Neutrophil (primary cell): ENCODE measurements around the gene MLXIPL.
"Not testable (repeated sequence)": the region's sequence is repeated elsewhere in the genome, so short reads cannot be mapped to it uniquely, and the experiment has no call there.

Source experiments
- H3K27ac ChIP-seq: fragments of 200-600 bp; sonication (generic); 2 replicates; pipeline ENCODE4 v1.5.1; 2016; ENCODE audit warnings: mild to moderate bottlenecking, moderate library complexity
- H3K27me3 ChIP-seq: fragments of 200-600 bp; sonication (generic); 2 replicates; pipeline ENCODE4 v1.6.0; 2016; ENCODE audit warnings: mild to moderate bottlenecking
- H3K36me3 ChIP-seq: fragments of 200-600 bp; sonication (generic); 2 replicates; pipeline ENCODE4 v1.5.1; 2017
- H3K4me1 ChIP-seq, 2 experiments: fragments of 200-600 bp in 1 of 2; sonication (generic) in 1 of 2; 1 replicate in 1 of 2; 2 replicates in 1 of 2; pipeline versions ENCODE4 v1.5.1 to v1.6.1; 2013 to 2016; ENCODE audit warnings: low read depth in 1 of 2, low read length in 1 of 2, mild to moderate bottlenecking in 1 of 2, moderate library complexity in 1 of 2; ENCODE audit not compliant: control insufficient read depth in 1 of 2, insufficient read depth in 1 of 2
- H3K4me3 ChIP-seq, 2 experiments: fragments of 200-600 bp in 1 of 2; sonication (generic) in 1 of 2; 1 replicate in 1 of 2; 2 replicates in 1 of 2; pipeline ENCODE4 v1.5.1; 2013 to 2016; ENCODE audit warnings: low read depth in 1 of 2, low read length in 1 of 2, mild to moderate bottlenecking in 1 of 2, moderate library complexity in 1 of 2
- H3K9me3 ChIP-seq: fragments of 200-600 bp; sonication (generic); 2 replicates; pipeline ENCODE4 v1.5.1; 2016
- CTCF ChIP-seq: fragments of 200-600 bp; sonication (generic); IDR thresholded peaks from 2 replicates; pipeline ENCODE4 v1.5.1; 2016; ENCODE audit warnings: antibody characterized with exemption

MLXIPL gene

GRCh38 chr7:73621168-73622063 lies 2.9 kb downstream of the MLXIPL start:
- TF ChIP-seq CTCF = no peak
- H3K4me1 ChIP-seq = peaks cover 3 to 18% of the 10 kb centered on the region in 2 experiments

GRCh38 chr7:73619394-73619793 lies 4.9 kb downstream of the MLXIPL start:
- H3K4me3 ChIP-seq, H3K36me3 ChIP-seq, H3K9me3 ChIP-seq, H3K27ac ChIP-seq: not testable (repeated sequence)
- Histone ChIP-seq H3K4me1 (peaks cover 3 to 16% of the 10 kb centered on the region in 2 experiments), H3K27me3 (peaks cover 93% of the 10 kb centered on the region)

More at GRCh38 chr7:73621168-73622063, 2.9 kb downstream of the MLXIPL start:
- Histone ChIP-seq H3K9me3 (no peaks in the 10 kb centered on the region), H3K27me3 (peaks cover 98% of the 10 kb centered on the region), H3K27ac (no peak overlapping the region), H3K36me3 (no peaks in the 10 kb centered on the region), H3K4me3 (no peak overlapping the region)

GRCh38 chr7:73618538-73618937 lies 5.8 kb downstream of the MLXIPL start:
- Histone ChIP-seq H3K4me3 (no peak overlapping the region), H3K4me1 (peaks cover 3 to 8% of the 10 kb centered on the region in 2 experiments), H3K27me3 (peaks cover 93% of the 10 kb centered on the region), H3K27ac (no peak overlapping the region), H3K9me3 (no peaks in the 10 kb centered on the region), H3K36me3 (no peaks in the 10 kb centered on the region)
- TF ChIP-seq CTCF = no peak

- H3K36me3 ChIP-seq, H3K4me1 ChIP-seq, H3K9me3 ChIP-seq, H3K4me3 ChIP-seq, H3K27ac ChIP-seq: not testable (repeated sequence)
- H3K27me3 ChIP-seq = peaks cover 93% of the 10 kb centered on the region
These were observed 6.8 kb downstream of the MLXIPL start for GRCh38 chr7:73617520-73617919.

GRCh38 chr7:73615886-73616285 lies 8.4 kb downstream of the MLXIPL start:
- Histone ChIP-seq H3K27me3 (peaks cover 93% of the 10 kb centered on the region), H3K36me3 (no peaks in the 10 kb centered on the region), H3K27ac (no peak overlapping the region), H3K4me1 (no peaks in the 10 kb centered on the region), H3K4me3 (no peak overlapping the region), H3K9me3 (no peaks in the 10 kb centered on the region)
- no peak for TF ChIP-seq CTCF

GRCh38 chr7:73614937-73615336 lies 9.4 kb downstream of the MLXIPL start:
- H3K36me3 ChIP-seq, H3K27ac ChIP-seq, H3K4me1 ChIP-seq, H3K4me3 ChIP-seq, H3K9me3 ChIP-seq: not testable (repeated sequence)
- peaks cover 93% of the 10 kb centered on the region for H3K27me3 ChIP-seq

GRCh38 chr7:73613954-73614735 lies 10.2 kb downstream of the MLXIPL start:
- Histone ChIP-seq H3K27ac (no peak overlapping the region), H3K4me3 (no peak overlapping the region), H3K4me1 (no peaks in the 10 kb centered on the region), H3K36me3 (no peaks in the 10 kb centered on the region), H3K9me3 (no peaks in the 10 kb centered on the region), H3K27me3 (peaks cover 93% of the 10 kb centered on the region)
- TF ChIP-seq CTCF = no peak
